Neural crest cell (in vitro differentiated cells): ENCODE results near the gene RGS5. TPM values are rescaled to one million over a fixed set of nuclear protein-coding genes. Genes with fewer than 3 reads are reported as not detected.

Source experiments
- DNase-seq: peaks from one replicate; pipeline ENCODE4 v3.0.0; 2021; ENCODE audit warnings: low read depth, mixed read lengths, low spot score
- H3K27ac Mint-ChIP-seq: one replicate; pipeline ENCODE4 v1.8.0; 2021; ENCODE audit warnings: mild to moderate bottlenecking, mixed read lengths; ENCODE audit not compliant: unreplicated experiment
- H3K27me3 Mint-ChIP-seq: 2 replicates; pipeline ENCODE4 v1.8.0; 2021; ENCODE audit warnings: low read depth, mild to moderate bottlenecking, mixed read lengths
- H3K36me3 Mint-ChIP-seq: 2 replicates; pipeline ENCODE4 v1.8.0; 2021; ENCODE audit warnings: low read depth, mild to moderate bottlenecking, mixed read lengths
- H3K4me1 Mint-ChIP-seq: 2 replicates; pipeline ENCODE4 v1.8.0; 2021; ENCODE audit warnings: mixed read lengths
- H3K4me3 Mint-ChIP-seq: one replicate; pipeline ENCODE4 v1.8.0; 2021; ENCODE audit warnings: mild to moderate bottlenecking, mixed read lengths
- H3K9me3 Mint-ChIP-seq: 2 replicates; pipeline ENCODE4 v1.8.0; 2021; ENCODE audit warnings: mixed read lengths
- total RNA-seq: library from RNA; stranded (reverse); gene quantifications from 2 replicates; pipeline ENCODE4 v1.2.1, GENCODE V29; 2021
- TF ChIP-seq, protein P1 (sequence below): fragments of 200-600 bp; sonication (generic); conservative IDR thresholded peaks from 2 replicates; pipeline ENCODE4 v1.5.0; 2021; ENCODE audit warnings: antibody characterized with exemption, mild to moderate bottlenecking

RGS5 gene
- total RNA-seq, 1 donor from 2014 or later: 4.5 TPM

DNA sequence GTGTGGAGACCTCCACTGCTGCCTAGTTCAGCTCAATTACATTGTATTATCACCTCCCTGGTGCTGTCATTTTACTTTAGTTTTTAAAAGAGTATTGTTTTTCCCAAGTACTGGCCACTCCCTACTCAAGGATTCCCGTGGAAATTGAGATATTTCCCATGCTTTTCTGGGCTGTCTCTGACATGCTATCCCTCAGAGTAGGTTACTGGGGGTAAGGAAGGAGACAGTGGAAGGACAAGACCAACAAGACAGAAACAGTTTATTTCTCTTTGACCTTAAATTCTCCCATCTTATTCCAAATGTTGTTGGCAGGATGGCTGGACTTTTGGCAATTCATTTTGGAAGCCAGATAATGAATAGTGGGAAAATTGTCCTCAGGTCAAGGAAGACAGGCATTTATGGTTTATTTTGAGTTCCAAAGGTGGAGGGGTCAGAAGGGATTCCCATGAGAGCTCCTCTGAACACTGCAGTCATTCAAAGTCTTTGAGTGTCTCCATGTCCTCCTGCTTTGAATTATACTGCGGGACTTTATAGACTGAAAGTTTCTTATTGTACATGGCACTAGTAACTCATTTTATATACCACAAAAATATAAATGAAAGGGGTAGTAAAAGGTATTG is 20.3 kb downstream of the RGS5 start:
- TF ChIP-seq, protein P1, sequence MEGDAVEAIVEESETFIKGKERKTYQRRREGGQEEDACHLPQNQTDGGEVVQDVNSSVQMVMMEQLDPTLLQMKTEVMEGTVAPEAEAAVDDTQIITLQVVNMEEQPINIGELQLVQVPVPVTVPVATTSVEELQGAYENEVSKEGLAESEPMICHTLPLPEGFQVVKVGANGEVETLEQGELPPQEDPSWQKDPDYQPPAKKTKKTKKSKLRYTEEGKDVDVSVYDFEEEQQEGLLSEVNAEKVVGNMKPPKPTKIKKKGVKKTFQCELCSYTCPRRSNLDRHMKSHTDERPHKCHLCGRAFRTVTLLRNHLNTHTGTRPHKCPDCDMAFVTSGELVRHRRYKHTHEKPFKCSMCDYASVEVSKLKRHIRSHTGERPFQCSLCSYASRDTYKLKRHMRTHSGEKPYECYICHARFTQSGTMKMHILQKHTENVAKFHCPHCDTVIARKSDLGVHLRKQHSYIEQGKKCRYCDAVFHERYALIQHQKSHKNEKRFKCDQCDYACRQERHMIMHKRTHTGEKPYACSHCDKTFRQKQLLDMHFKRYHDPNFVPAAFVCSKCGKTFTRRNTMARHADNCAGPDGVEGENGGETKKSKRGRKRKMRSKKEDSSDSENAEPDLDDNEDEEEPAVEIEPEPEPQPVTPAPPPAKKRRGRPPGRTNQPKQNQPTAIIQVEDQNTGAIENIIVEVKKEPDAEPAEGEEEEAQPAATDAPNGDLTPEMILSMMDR: no peak
- Mint-ChIP-seq H3K4me1 (peaks cover 10% of the 10 kb centered on the region), H3K9me3 (no peaks in the 10 kb centered on the region), H3K4me3 (no peak overlapping the region), H3K36me3 (no peaks in the 10 kb centered on the region), H3K27ac (no peak overlapping the region), H3K27me3 (no peaks in the 10 kb centered on the region)
- DNase-seq: no peak

DNA sequence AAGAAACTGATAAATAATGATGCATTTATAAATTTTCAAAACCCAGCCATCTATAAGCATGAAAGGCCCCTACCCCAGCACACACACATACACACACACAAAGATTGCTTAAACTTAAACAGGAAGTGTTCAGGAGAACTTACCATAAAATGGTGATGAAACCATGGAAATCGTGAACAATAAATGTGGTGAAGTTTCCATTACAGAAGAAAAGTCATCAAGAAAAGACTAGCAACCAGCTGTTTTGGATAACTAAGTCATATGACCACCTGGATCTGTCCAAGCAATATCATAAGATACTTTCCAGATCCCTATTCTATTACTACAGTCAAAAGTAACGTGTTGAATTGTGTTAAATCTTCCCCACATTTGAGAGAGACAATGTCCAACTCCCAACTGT is 24.1 kb downstream of the RGS5 start:
- Mint-ChIP-seq H3K9me3 (no peaks in the 10 kb centered on the region), H3K4me3 (no peak overlapping the region), H3K36me3 (no peaks in the 10 kb centered on the region), H3K4me1 (peaks cover 15% of the 10 kb centered on the region), H3K27ac (no peak overlapping the region), H3K27me3 (no peaks in the 10 kb centered on the region)
- TF ChIP-seq, protein P1: no peak
- DNase-seq: no peak

DNA sequence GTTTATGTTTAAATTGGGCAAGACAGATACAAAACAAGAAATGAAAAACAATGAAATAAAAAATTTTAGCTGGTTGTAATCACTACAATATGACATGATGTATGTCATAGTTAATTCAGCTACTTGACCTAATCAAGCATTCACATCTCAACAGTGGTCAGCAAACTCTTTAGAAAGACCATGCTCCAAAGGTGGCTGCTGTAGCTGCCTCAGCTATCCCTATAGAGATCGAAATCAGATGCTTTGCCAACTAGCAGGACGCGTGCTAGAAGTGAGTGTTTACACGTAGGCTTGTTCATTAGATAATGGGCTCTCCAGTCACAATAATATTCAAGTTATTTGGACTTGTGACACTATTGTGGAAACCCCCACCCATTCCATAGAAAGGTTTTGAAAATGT is 25.9 kb downstream of the RGS5 start:
- Mint-ChIP-seq H3K4me1 (peaks cover 10% of the 10 kb centered on the region), H3K36me3 (no peaks in the 10 kb centered on the region), H3K9me3 (no peaks in the 10 kb centered on the region), H3K27ac (no peak overlapping the region), H3K4me3 (no peak overlapping the region), H3K27me3 (no peaks in the 10 kb centered on the region)
- TF ChIP-seq, protein P1: no peak
- no peak for DNase-seq

DNA sequence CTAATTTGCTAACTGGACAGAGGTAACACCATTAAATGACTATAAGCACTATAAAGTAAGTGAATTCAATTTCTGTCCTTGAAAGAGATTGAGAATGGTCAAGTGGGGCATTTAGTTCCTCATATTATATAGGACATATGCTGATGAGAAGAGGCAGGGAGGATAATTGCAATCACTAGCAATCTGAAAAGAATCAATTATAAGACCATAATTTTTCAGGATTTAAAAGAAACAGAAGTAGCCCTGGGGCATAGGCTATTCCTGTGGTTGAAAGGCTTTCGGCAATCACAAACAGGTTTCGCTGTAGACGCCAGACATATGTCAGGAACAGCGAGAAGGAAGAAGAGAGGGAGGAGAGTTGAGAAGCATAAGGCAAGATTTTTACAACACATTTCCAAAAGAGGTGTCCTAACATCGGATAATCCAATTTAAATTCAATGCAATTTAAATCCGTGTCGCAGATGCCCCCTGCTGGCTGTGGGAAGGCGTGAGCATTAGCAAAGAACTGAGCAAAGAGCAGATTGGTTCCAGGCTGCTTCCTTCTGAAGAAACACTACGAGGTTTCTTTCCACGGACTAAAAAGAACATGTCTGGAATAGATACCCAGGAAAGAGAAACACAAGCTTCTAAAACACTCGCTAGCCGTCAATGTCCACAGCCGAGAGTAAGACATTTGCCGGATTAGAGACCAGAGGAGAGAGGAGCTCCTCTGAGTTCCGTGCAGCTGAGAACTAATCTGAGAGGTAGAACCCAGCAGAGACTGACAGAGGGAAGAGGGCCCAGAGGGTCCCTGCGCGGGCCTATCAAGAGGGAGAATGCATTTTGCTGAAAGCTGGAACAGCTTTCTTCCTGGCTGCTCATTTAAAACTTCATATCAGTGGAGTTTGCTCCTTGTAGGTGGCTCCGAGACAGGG is 27.9 kb downstream of the RGS5 start:
- Mint-ChIP-seq H3K4me3 (no peak overlapping the region), H3K27me3 (no peaks in the 10 kb centered on the region), H3K4me1 (peaks cover 10% of the 10 kb centered on the region), H3K27ac (no peak overlapping the region), H3K9me3 (no peaks in the 10 kb centered on the region), H3K36me3 (no peaks in the 10 kb centered on the region)
- peak; percentile 63 for DNase-seq
- TF ChIP-seq, protein P1: peak; percentile 87

DNA sequence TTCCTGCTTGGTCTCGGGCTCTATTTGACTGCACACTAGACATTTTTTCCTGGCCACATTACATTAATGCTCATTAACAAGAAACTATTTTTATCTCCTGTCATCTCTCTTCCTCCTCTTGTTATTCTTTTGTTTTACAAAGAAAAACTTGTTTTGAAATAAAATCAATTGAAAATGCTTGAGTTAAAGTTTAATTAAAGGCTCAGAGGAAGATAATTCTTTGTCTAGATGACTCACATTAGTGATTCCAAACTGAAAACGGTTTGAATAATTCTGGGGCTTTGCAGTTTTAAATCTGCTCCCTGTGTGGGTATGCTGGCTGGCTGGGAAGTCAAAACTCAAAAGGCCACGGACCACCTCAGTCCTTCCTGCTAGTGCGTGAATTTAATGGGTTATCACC is 29.6 kb downstream of the RGS5 start:
- no peak for DNase-seq
- Mint-ChIP-seq H3K4me3 (no peak overlapping the region), H3K27me3 (no peaks in the 10 kb centered on the region), H3K36me3 (no peaks in the 10 kb centered on the region), H3K9me3 (no peaks in the 10 kb centered on the region), H3K27ac (no peak overlapping the region), H3K4me1 (peaks cover 10% of the 10 kb centered on the region)
- TF ChIP-seq, protein P1: no peak
